DMS153 treated with DMSO at 0.1 percent for 48 hours (cell line): ENCODE measurements around the gene MRFAP1.

Experiments
- DNase-seq: peaks from one replicate; lab custom pipeline; 2025; ENCODE audit not compliant: unreplicated experiment; lab: John Stamatoyannopoulos, UW

Gene MRFAP1

DNA sequence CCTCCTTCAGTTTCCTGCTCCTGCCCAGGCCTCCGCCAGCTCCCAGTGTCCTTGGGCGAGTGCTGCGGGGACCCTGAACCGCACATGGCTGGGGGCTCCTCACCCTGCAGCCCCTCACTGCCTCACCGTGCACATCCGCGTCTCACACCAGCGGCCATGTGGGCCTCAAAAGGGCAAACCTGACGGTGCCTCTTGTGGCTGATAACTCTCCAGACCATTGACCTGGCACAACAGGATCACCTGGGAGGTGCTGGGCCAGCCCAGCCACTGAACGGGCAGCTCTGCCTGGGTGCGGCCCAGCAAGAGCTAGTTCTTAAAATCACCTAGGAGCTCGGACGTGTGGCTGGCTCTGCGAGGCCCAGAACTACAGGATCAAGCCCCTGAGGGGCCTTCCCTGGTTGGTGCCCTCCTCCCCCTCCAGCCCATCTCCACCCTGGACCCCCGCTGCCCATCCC lies 49.0 kb downstream of the MRFAP1 start:
- DNase-seq: no peak
